NCI-H1092 (cell line): Measurements from ENCODE around the gene IL4R.
"Not testable (repeated sequence)": the region's sequence is repeated elsewhere in the genome, so short reads cannot be mapped to it uniquely, and the experiment has no call there.

Experiments
- DNase-seq: peaks from one replicate; lab custom pipeline; 2025; lab: John Stamatoyannopoulos, UW

The IL4R gene

DNA sequence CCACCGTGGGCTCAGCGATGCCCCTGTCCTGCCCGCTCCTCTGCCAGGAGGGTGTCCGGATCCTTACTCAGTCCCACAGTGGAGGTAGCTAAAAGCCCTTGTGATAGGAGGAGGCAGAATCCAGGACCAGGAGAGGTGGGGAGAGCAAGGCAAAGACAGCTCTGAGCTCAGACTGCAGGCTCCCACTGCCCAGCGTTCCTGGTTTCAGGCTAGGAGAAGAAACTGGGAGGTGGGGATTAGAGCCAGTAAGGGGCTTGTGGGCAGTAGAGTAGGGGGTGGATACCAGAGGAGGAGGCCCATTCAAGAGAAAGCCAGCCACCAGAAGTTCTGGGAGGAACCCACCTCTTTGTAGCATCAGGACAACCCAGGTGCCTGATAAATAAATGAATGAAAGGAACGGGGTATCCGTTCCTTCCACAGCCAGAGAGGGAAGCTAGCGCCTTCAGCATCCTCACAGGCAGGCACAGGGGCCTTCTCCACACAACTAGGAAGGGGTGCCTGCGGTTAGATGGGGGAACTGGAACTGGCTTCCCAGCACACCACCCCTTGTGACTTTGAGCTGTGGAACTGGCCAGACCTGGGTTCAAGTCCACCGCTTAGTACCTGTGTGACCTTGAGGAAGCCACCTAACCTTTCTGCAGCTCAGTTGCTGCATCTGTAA lies 90.5 kb downstream of the IL4R start:
- DNase-seq, result no peak

GRCh38 chr16:27405546-27406451 lies 92.0 kb downstream of the IL4R start:
- no peak for DNase-seq

DNA sequence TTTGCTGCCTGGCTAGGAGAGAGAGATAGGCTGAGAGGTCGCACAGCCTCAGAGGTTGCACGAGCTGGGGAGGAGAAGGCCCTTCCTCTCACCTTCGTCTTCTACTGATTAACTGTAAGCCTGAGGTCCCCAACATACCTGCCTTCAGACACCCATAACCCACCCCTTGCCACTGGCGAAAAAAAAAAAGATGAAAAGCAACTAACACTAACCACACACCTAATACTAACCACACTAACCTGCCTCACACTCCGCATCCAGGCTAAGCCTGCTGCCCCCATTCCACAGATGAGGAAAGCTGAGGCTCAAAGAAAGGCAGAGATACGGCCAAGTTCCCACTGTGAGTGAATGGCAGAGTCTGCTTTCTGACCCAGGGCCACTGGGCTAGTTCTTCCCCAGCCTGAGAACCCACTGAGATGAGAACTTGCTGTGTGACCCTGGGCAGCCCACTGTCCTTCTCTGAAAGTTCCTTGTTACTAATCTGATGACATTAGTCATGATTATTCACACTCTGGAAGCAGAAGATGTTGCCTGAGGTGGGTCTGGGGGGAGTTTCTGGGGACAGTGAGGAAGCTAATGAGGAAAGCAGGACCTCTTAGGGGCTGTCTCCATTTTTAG lies 92.8 kb downstream of the IL4R start:
- DNase-seq, result no peak

- DNase-seq, result no peak
Observed at GRCh38 chr16:27407133-27407532, 93.4 kb downstream of the IL4R start.

DNA sequence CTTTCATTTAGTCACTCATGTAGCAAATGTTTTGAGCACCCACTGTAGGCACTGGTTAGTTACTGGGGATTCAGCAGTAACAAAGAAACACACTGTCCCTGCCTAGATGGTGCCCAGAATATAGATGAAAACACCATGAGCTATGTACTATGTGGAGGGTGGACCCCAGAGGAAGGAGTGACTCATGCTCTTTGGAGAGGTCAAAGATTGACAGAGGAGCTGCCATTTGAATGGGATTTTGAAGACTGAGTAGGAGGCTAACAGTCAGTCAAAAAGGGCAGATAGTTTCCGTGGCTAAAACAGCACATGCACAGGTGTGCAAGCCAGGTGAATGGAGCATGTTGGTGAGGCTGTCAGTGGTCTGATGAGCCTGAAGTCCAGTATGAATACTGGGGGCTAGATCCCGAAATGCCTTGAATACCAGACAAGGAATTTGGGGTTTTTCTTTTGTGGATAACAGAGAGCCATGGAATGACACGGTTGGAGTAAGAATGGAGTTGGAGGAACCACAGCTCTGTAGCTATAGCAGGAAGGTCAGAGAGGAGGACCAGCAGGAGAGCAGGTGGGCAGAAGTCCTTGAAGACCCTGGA lies 94.3 kb downstream of the IL4R start:
- DNase-seq, result no peak

GRCh38 chr16:27408602-27409031 lies 94.8 kb downstream of the IL4R start:
- no peak for DNase-seq

DNA sequence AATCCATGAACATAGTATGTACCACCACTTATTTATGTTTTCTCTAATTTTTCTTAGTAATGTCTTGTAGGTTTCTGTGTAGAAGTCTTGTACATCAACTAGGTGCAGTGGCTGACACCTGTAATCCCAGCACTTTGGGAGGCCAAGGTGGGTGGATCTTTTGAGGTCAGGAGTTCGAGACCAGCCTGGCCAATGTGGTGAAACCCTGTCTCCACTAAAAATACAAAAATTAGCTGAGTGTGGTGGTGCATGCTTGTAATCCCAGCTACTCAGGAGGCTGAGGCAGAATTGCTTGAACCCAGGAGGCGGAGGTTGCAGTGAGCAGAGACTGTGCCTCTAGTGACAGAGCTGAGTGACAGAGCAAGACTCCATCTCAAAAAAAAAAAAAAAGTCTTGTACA lies 96.2 kb downstream of the IL4R start:
- DNase-seq, result not testable (repeated sequence)

GRCh38 chr16:27410761-27411160 lies 97.0 kb downstream of the IL4R start:
- DNase-seq, result no peak

DNA sequence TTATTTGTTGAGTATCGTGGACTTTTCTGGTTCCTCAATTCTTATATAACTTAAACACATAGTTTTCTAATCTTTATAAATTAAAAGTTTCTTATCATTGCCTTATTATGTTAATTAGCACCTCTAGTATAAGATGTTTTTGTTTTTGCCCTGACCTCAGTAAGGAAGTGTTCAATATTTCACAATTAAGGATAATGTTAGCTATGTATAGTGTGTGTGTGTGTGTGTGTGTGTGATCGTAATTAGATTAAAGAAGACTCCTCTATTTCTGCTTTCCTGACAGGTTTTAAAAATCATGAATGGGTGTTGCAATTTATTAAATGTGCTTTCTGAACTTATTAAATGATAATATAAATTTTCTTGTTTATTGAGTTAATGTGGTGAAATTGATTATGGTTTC lies 100.2 kb downstream of the IL4R start:
- DNase-seq, result no peak
